Measurements from ENCODE around the gene MTERF2. TPM values are rescaled to one million over a fixed set of nuclear protein-coding genes. Genes with fewer than 3 reads are reported as not detected.

The MTERF2 gene
- total RNA-seq, 1 donor from 2014 or later, result 25.1 TPM

DNA sequence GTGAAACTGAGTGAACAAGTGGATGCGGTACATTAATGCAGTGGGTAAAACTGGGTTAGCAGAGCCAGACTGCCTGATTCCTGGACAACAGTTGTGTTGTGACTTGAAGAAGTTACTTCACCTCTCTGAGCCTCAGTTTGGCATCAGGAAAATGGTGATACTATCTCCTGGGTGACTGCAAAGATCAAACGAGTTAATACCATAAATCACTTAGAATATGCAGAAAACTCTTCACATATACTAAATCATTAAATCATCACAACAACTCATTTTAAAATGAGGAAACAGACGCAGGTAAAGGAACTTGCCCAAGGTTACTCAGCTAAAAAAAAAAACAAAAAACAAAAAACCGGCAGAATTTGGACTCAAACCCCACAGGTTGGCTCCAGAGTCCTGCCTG, 811 bp downstream of the MTERF2 start:
- Mint-ChIP-seq H3K36me3 (peaks cover 16% of the 10 kb centered on the region), H3K4me1 (peaks cover 15% of the 10 kb centered on the region), H3K27me3 (ENCODE audit: insufficient read depth, low read depth) (peaks cover 2% of the 10 kb centered on the region), H3K27ac (no peak overlapping the region), H3K4me3 (peak overlapping the region; percentile 93), H3K9me3 (no peaks in the 10 kb centered on the region)
- Histone ChIP-seq H3K27me3 (no peaks in the 10 kb centered on the region), H4K20me1 (ENCODE audit: low read depth) (no peaks in the 10 kb centered on the region), H3K9me3 (ENCODE audit: low read depth) (no peaks in the 10 kb centered on the region), H3K4me3 (peak overlapping the region; percentile 61), H3K4me2 (peak overlapping the region; percentile 81), H3K4me1 (peaks cover 17% of the 10 kb centered on the region), H2AFZ (replicated peaks) (no peak overlapping the region), H3K9ac (peak overlapping the region; percentile 39), H3F3A (ENCODE audit: low read depth) (peaks cover 16% of the 10 kb centered on the region), H3K79me2 (ENCODE audit: low read depth) (peaks cover 7% of the 10 kb centered on the region), H3K36me3 (peaks cover 9% of the 10 kb centered on the region), H3K27ac (no peak overlapping the region)
- DNase-seq (ENCODE audit: low spot score), result no peak
- TF ChIP-seq, protein P1, sequence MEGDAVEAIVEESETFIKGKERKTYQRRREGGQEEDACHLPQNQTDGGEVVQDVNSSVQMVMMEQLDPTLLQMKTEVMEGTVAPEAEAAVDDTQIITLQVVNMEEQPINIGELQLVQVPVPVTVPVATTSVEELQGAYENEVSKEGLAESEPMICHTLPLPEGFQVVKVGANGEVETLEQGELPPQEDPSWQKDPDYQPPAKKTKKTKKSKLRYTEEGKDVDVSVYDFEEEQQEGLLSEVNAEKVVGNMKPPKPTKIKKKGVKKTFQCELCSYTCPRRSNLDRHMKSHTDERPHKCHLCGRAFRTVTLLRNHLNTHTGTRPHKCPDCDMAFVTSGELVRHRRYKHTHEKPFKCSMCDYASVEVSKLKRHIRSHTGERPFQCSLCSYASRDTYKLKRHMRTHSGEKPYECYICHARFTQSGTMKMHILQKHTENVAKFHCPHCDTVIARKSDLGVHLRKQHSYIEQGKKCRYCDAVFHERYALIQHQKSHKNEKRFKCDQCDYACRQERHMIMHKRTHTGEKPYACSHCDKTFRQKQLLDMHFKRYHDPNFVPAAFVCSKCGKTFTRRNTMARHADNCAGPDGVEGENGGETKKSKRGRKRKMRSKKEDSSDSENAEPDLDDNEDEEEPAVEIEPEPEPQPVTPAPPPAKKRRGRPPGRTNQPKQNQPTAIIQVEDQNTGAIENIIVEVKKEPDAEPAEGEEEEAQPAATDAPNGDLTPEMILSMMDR (IDR thresholded peaks at IDR 0.05), result no peak
- TF ChIP-seq EZH2phosphoT487 (IDR thresholded peaks at IDR 0.05) (no peak), EZH2 (IDR thresholded peaks at IDR 0.05) (no peak)

DNA sequence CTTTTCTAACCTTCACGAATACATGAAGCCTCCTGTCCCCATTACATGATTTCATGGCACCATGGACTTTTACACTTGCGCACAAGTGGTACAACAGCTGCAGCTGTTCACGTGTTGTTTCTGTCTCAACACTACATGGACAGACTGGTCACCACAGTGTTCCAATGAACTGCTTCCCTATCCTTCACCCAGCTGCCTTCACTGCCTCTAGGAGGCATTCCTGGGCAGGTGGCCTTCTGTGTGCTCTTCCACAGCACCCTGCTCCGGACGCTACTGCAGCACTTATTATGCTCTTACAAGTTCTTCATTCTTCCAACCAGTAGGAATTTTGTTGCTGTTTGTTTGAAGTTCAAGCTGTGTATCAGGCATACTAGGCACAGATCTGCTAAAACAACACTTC, 1.5 kb downstream of the MTERF2 start:
- peak overlapping the region; percentile 93 for H3K4me3 Mint-ChIP-seq
- H3K9ac ChIP-seq, result no peak overlapping the region
- no peaks in the 10 kb centered on the region for H3K9me3 Mint-ChIP-seq
- DNase-seq (ENCODE audit: low spot score), result peak; percentile 10
- no peak overlapping the region for H2AFZ ChIP-seq (replicated peaks)
- H3K79me2 ChIP-seq (ENCODE audit: low read depth), result peaks cover 7% of the 10 kb centered on the region
- peaks cover 2% of the 10 kb centered on the region for H3K27me3 Mint-ChIP-seq (ENCODE audit: insufficient read depth, low read depth)
- H3K36me3 Mint-ChIP-seq, result peaks cover 16% of the 10 kb centered on the region
- H3K36me3 ChIP-seq, result peaks cover 9% of the 10 kb centered on the region
- no peak overlapping the region for H3K27ac Mint-ChIP-seq
- peaks cover 16% of the 10 kb centered on the region for H3F3A ChIP-seq (ENCODE audit: low read depth)
- H3K9me3 ChIP-seq (ENCODE audit: low read depth), result no peaks in the 10 kb centered on the region
- H3K4me3 ChIP-seq, result no peak overlapping the region
- H3K27ac ChIP-seq, result no peak overlapping the region
- H4K20me1 ChIP-seq (ENCODE audit: low read depth), result no peaks in the 10 kb centered on the region
- peaks cover 15% of the 10 kb centered on the region for H3K4me1 Mint-ChIP-seq
- peak overlapping the region; percentile 81 for H3K4me2 ChIP-seq
- H3K4me1 ChIP-seq, result peaks cover 17% of the 10 kb centered on the region
- H3K27me3 ChIP-seq, result no peaks in the 10 kb centered on the region
- TF ChIP-seq EZH2 (IDR thresholded peaks at IDR 0.05) (no peak), EZH2phosphoT487 (IDR thresholded peaks at IDR 0.05) (no peak)

DNA sequence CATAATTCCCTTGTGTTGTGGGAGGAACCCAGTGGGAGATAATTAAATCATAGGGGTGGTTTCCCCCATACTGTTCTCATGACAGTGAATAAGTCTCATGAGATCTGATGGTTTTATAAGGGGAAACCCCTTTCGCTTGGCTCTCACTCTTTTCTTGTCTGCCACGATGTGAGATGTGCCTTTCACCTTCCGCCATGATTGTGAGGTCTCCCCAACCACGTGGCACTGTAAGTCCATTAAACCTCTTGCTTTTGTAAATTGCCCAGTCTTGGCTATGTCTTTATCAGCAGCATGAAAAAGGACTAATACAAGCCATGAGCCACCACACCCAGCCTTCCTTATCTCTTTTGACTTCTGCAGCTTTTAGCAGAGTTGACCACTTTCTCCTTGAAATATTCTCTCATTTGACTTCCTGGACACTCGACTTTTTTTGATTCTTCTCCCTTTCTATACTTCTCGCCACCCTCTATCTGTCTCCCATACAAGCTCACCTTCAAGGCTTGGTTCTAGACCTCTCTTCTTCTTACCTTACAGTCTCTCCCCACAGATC, 2.3 kb downstream of the MTERF2 start:
- Histone ChIP-seq H3K4me3 (no peak overlapping the region), H4K20me1 (ENCODE audit: low read depth) (no peaks in the 10 kb centered on the region), H3K27ac (no peak overlapping the region), H3K9ac (no peak overlapping the region), H3K4me1 (peaks cover 17% of the 10 kb centered on the region), H2AFZ (replicated peaks) (no peak overlapping the region), H3K27me3 (no peaks in the 10 kb centered on the region), H3K79me2 (ENCODE audit: low read depth) (peaks cover 7% of the 10 kb centered on the region), H3F3A (ENCODE audit: low read depth) (peaks cover 16% of the 10 kb centered on the region), H3K9me3 (ENCODE audit: low read depth) (no peaks in the 10 kb centered on the region), H3K36me3 (peaks cover 9% of the 10 kb centered on the region), H3K4me2 (no peak overlapping the region)
- peaks cover 16% of the 10 kb centered on the region for H3K36me3 Mint-ChIP-seq
- H3K27ac Mint-ChIP-seq, result no peak overlapping the region
- peak overlapping the region; percentile 3 for H3K4me3 Mint-ChIP-seq
- H3K27me3 Mint-ChIP-seq (ENCODE audit: insufficient read depth, low read depth), result peaks cover 2% of the 10 kb centered on the region
- TF ChIP-seq EZH2phosphoT487 (IDR thresholded peaks at IDR 0.05) (no peak), EZH2 (IDR thresholded peaks at IDR 0.05) (no peak)
- TF ChIP-seq, protein P1 (IDR thresholded peaks at IDR 0.05), result no peak
- H3K9me3 Mint-ChIP-seq, result no peaks in the 10 kb centered on the region
- no peak for DNase-seq (ENCODE audit: low spot score)
- peaks cover 15% of the 10 kb centered on the region for H3K4me1 Mint-ChIP-seq

DNA sequence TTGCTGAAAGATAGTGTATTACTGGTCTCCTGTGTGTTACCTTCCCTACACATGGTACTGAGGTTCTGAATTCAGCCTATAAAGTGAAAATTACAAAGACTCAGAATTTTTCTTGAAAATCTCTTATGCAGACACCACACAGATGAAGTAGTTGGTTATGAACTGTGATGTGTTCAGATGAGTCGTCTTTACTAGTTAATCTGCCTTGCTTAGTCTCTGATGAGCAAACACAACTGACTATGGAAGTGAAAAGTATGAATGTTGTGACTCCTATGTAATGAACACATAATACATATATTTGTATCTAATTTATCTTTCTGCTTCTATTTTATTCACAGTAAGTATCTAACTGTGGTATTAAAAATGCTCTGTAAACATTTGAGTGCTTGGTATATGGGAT, 4.7 kb downstream of the MTERF2 start:
- H3F3A ChIP-seq (ENCODE audit: low read depth), result peaks cover 5% of the 10 kb centered on the region
- DNase-seq (ENCODE audit: low spot score), result no peak
- TF ChIP-seq, protein P1 (IDR thresholded peaks at IDR 0.05), result no peak
- TF ChIP-seq EZH2 (IDR thresholded peaks at IDR 0.05) (no peak), EZH2phosphoT487 (IDR thresholded peaks at IDR 0.05) (no peak)
- no peak overlapping the region for H3K9ac ChIP-seq
- no peak overlapping the region for H2AFZ ChIP-seq (replicated peaks)
- Mint-ChIP-seq H3K9me3 (no peaks in the 10 kb centered on the region), H3K27me3 (ENCODE audit: insufficient read depth, low read depth) (peaks cover 2% of the 10 kb centered on the region), H3K4me3 (no peak overlapping the region), H3K27ac (peak overlapping the region; percentile 13), H3K4me1 (peaks cover 10% of the 10 kb centered on the region), H3K36me3 (peaks cover 19% of the 10 kb centered on the region)
- H3K4me2 ChIP-seq, result no peak overlapping the region
- no peaks in the 10 kb centered on the region for H4K20me1 ChIP-seq (ENCODE audit: low read depth)
- H3K27me3 ChIP-seq, result no peaks in the 10 kb centered on the region
- peaks cover 9% of the 10 kb centered on the region for H3K36me3 ChIP-seq
- no peak overlapping the region for H3K27ac ChIP-seq
- no peak overlapping the region for H3K4me3 ChIP-seq
- peaks cover 7% of the 10 kb centered on the region for H3K79me2 ChIP-seq (ENCODE audit: low read depth)
- H3K9me3 ChIP-seq (ENCODE audit: low read depth), result no peaks in the 10 kb centered on the region
- H3K4me1 ChIP-seq, result peaks cover 6% of the 10 kb centered on the region

All from neural progenitor cell (in vitro differentiated cells).